ENCODE data around the gene IBTK. TPM values are rescaled to one million over a fixed set of nuclear protein-coding genes. Genes with fewer than 3 reads are reported as not detected.

Gene IBTK
- total and polyA plus RNA-seq, 4 experiments from 2014 or later = 16.4 to 29.5 (median 23.9) TPM

DNA sequence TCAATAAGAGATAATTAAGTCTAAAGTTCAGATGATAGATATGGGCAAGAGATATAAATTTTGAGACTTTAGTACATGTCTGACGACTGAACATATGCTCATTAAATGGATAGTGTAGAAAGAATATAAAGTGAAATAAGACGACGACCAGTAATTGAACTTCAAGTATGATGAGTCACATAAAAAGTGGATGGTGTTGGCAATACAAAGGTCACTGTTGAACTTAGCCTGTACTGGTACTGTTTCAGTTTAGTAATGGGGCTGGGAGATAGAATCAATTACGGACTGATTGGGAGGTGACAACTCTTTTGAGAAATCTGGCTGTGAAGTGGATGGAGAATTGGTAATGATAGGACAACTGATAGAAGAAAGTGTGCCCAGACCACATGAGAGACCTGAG, 68.1 kb downstream of the IBTK start:
- POLR2A ChIA-PET (ENCODE audit: partially characterized antibody) = no interaction called here
- Mint-ChIP-seq H3K4me1 (peaks cover 0 to 2% (median 0%) of the 10 kb centered on the region in 4 donors), H3K4me3 (no peak overlapping the region), H3K27me3 (no peaks in the 10 kb centered on the region), H3K36me3 (peaks cover 40 to 54% of the 10 kb centered on the region in 2 donors), H3K27ac (peak overlapping the region in 2 of 7 donors; percentile 3 to 19), H3K9me3 (no peaks in the 10 kb centered on the region)
- H3K36me3 ChIP-seq (ENCODE audit: insufficient read depth, low read length) = peaks cover 21% of the 10 kb centered on the region
- intact Hi-C loops (cut with micrococcal nuclease) = no loop called here
- H3K27ac ChIP-seq (ENCODE audit: low read depth, low read length) = no peak overlapping the region
- H3K4me3 ChIP-seq (ENCODE audit: low read length in 2 of 2) = no peak overlapping the region
- no peak for DNase-seq
- H3K27me3 ChIP-seq (ENCODE audit: insufficient read depth, low read length) = no peaks in the 10 kb centered on the region
- no peaks in the 10 kb centered on the region for H3K4me1 ChIP-seq (ENCODE audit: insufficient read depth, low read length)
- CTCF ChIA-PET (ENCODE audit: partially characterized antibody) = no interaction called here
- H3K9me3 ChIP-seq (ENCODE audit: control insufficient read depth in 1 of 2, low read length in 2 of 2) = no peaks in the 10 kb centered on the region

DNA sequence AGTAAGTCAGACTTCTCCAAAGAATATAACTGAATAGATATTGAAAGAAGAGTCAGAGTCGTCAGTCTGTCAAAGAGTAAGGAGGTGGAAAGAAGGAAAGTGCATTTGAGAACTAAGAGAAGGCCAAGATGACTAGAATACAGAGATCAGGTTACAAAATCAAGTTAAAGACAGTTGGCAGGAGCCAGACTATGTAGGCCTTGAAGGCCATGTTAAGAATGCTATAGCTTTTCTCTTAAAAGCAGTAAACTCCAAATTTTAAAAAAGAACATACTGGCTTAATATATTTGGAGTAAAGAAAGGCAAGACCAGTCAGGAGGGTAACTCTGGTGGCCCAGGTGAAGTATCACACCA, 68.8 kb downstream of the IBTK start:
- DNase-seq = no peak
- peaks cover 40 to 57% of the 10 kb centered on the region in 2 donors for H3K36me3 Mint-ChIP-seq

DNA sequence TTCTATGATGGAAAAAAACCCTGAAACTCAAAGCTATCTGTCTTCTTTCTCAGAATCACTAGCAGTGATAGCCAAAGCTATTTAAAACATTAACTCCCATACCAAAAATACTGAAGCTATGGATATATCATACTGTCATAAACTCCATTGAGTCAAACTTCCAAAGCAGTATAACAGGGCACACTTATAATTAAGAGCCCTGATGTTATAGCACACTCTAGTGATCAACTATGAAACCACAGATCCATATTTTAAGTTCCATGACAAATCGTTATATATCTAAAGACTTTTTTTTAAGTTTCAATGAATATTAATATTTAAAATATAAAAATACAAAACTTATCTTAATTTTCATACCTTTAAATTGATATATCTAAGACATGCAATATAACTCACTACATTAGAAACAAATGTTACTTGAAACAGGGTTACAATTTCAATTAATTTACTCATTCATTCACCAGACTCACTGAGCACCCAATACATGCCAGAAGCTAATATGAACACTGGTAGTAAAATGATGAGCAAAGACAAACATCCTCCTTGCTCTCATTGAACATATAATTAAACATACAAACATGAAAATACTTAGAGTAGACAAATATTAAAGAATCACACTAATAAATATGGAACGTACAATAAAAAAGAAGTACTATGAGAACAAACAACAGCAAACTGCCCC, 69.3 kb downstream of the IBTK start:
- H3K27me3 ChIP-seq (ENCODE audit: insufficient read depth, low read length) = no peaks in the 10 kb centered on the region
- no peaks in the 10 kb centered on the region for H3K9me3 ChIP-seq (ENCODE audit: control insufficient read depth in 1 of 2, low read length in 2 of 2)
- intact Hi-C loops (cut with micrococcal nuclease) = no loop called here
- ChIA-PET POLR2A (ENCODE audit: partially characterized antibody) (no interaction called here), CTCF (ENCODE audit: partially characterized antibody) (no interaction called here)
- H3K9me3 Mint-ChIP-seq = no peaks in the 10 kb centered on the region
- H3K27me3 Mint-ChIP-seq = no peaks in the 10 kb centered on the region
- H3K4me1 Mint-ChIP-seq = peaks cover 0 to 2% (median 0%) of the 10 kb centered on the region in 4 donors
- H3K27ac Mint-ChIP-seq = peak overlapping the region in 2 of 7 donors; percentile 29 to 30
- H3K27ac ChIP-seq (ENCODE audit: low read depth, low read length) = no peak overlapping the region
- H3K36me3 Mint-ChIP-seq = peaks cover 41 to 57% of the 10 kb centered on the region in 2 donors
- H3K4me3 ChIP-seq (ENCODE audit: low read length in 2 of 2) = no peak overlapping the region
- peaks cover 18% of the 10 kb centered on the region for H3K36me3 ChIP-seq (ENCODE audit: insufficient read depth, low read length)
- no peak for DNase-seq
- H3K4me3 Mint-ChIP-seq = no peak overlapping the region
- no peaks in the 10 kb centered on the region for H3K4me1 ChIP-seq (ENCODE audit: insufficient read depth, low read length)

More for the DNA sequence above, 68.8 kb downstream of the IBTK start:
- Mint-ChIP-seq H3K9me3 (no peaks in the 10 kb centered on the region), H3K4me1 (peaks cover 0 to 2% (median 0%) of the 10 kb centered on the region in 4 donors), H3K4me3 (no peak overlapping the region), H3K27me3 (no peaks in the 10 kb centered on the region), H3K27ac (peak overlapping the region in 3 of 7 donors; percentile 7 to 30 (median 29))
- Histone ChIP-seq H3K36me3 (ENCODE audit: insufficient read depth, low read length) (peaks cover 19% of the 10 kb centered on the region), H3K4me1 (ENCODE audit: insufficient read depth, low read length) (no peaks in the 10 kb centered on the region), H3K4me3 (ENCODE audit: low read length in 2 of 2) (no peak overlapping the region), H3K27me3 (ENCODE audit: insufficient read depth, low read length) (no peaks in the 10 kb centered on the region), H3K27ac (ENCODE audit: low read depth, low read length) (no peak overlapping the region), H3K9me3 (ENCODE audit: control insufficient read depth in 1 of 2, low read length in 2 of 2) (no peaks in the 10 kb centered on the region)
- POLR2A ChIA-PET (ENCODE audit: partially characterized antibody) = no interaction called here
- CTCF ChIA-PET (ENCODE audit: partially characterized antibody) = no interaction called here
- intact Hi-C loops (cut with micrococcal nuclease) = no loop called here

DNA sequence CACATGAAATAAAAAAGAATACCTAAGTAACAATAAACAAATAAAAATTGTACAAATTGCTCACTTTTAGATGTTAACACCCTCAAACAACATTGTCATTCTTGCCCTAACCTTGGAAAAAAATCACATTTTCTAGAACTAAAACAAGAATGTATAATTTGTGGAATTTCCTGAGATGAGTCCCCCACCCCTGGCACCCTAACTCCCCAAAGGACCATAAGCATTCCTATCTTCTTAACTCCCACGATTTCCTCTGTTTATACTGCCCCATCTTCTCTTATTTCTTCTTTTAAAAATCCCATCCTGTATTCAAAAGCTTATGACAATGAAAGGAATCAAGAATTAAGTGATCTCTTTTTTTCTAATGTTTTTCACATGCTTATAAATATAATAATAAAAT, 70.9 kb downstream of the IBTK start:
- no peak overlapping the region for H3K4me3 Mint-ChIP-seq
- H3K27me3 Mint-ChIP-seq = no peaks in the 10 kb centered on the region
- H3K36me3 Mint-ChIP-seq = peaks cover 48 to 63% of the 10 kb centered on the region in 2 donors
- ChIA-PET CTCF (ENCODE audit: partially characterized antibody) (interaction anchor here (1.8 kb wide), 1 partner anchor 10 kb away, joined by 4 read pairs; no protein-coding TSS in a partner anchor), POLR2A (ENCODE audit: partially characterized antibody) (no interaction called here)
- no peaks in the 10 kb centered on the region for H3K9me3 ChIP-seq (ENCODE audit: control insufficient read depth in 1 of 2, low read length in 2 of 2)
- no peaks in the 10 kb centered on the region for H3K9me3 Mint-ChIP-seq
- intact Hi-C loops (cut with micrococcal nuclease) = no loop called here
- H3K27ac ChIP-seq (ENCODE audit: low read depth, low read length) = no peak overlapping the region
- H3K27me3 ChIP-seq (ENCODE audit: insufficient read depth, low read length) = no peaks in the 10 kb centered on the region
- H3K4me1 ChIP-seq (ENCODE audit: insufficient read depth, low read length) = no peaks in the 10 kb centered on the region
- H3K27ac Mint-ChIP-seq = peak overlapping the region in 1 of 7 donors; percentile 9
- no peak for DNase-seq
- H3K36me3 ChIP-seq (ENCODE audit: insufficient read depth, low read length) = peaks cover 29% of the 10 kb centered on the region
- H3K4me1 Mint-ChIP-seq = peaks cover 0 to 2% (median 0%) of the 10 kb centered on the region in 4 donors
- no peak overlapping the region for H3K4me3 ChIP-seq (ENCODE audit: low read length in 2 of 2)

DNA sequence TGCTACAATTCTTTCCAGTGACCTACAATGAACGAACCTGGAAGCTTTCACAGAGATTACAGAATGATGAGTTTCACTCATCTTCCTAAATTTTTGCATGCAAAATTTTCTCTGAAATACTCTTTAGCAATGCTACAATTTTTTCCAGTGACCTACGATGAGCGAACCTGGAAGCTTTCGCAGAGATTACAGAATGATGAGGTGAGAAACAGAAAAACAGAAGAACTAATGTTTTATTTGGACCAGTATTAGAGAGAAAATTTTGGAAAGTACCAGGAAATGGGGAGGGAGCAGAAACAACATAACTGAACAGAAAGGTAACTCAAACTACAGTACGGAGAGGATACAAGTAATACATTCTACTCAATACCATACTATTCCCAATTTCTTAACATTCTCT, 75.0 kb downstream of the IBTK start:
- H3K27me3 ChIP-seq (ENCODE audit: insufficient read depth, low read length) = no peaks in the 10 kb centered on the region
- POLR2A ChIA-PET (ENCODE audit: partially characterized antibody) = no interaction called here
- peaks cover 60 to 63% of the 10 kb centered on the region in 2 donors for H3K36me3 Mint-ChIP-seq
- no peak overlapping the region for H3K27ac Mint-ChIP-seq
- no peaks in the 10 kb centered on the region for H3K4me1 Mint-ChIP-seq
- no peaks in the 10 kb centered on the region for H3K27me3 Mint-ChIP-seq
- no peak overlapping the region for H3K27ac ChIP-seq (ENCODE audit: low read depth, low read length)
- H3K4me3 Mint-ChIP-seq = no peak overlapping the region
- no peak for DNase-seq
- CTCF ChIA-PET (ENCODE audit: partially characterized antibody) = no interaction called here
- peaks cover 11% of the 10 kb centered on the region for H3K36me3 ChIP-seq (ENCODE audit: insufficient read depth, low read length)
- no peak overlapping the region for H3K4me3 ChIP-seq (ENCODE audit: low read length in 2 of 2)
- intact Hi-C loops (cut with micrococcal nuclease) = no loop called here
- no peaks in the 10 kb centered on the region for H3K9me3 ChIP-seq (ENCODE audit: control insufficient read depth in 1 of 2, low read length in 2 of 2)
- no peaks in the 10 kb centered on the region for H3K4me1 ChIP-seq (ENCODE audit: insufficient read depth, low read length)
- peaks cover 0 to 2% (median 0%) of the 10 kb centered on the region in 8 donors for H3K9me3 Mint-ChIP-seq

DNA sequence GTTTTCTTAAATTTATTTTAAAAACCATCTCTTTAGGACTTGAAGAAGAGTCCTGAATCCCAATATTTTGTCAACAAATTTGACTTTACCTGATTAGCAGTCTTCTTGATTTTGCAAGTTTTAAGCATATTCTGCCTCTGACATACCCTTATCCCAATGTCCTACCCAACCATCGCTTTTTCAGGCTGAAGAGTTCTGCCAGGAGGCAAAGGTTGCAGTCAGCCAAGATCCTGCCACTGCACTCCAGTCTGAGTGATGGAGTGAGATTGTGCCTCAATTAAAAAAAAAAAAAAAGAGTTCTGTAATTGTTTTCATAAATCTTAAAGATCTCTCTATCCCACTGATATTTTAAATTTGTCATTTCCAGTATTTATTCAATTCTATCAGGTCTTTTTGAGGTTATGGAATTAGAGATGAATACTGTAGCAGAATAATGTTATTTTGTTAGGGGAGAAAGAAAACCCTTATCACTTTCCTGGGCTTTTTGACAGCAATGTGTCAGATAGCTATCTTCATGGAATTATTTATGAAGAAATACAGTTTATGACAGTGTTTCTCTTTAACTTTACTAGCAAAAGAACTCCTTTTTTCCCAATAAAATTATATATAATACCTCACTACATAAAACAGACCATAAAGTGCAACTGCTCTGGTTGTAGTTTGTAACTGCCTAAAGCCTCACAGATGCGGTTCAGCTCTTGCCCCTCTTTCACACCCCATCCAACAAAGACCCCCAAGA, 78.2 kb downstream of the IBTK start:
- no peak overlapping the region for H3K4me3 ChIP-seq (ENCODE audit: low read length in 2 of 2)
- intact Hi-C loops (cut with micrococcal nuclease) = no loop called here
- H3K4me1 ChIP-seq (ENCODE audit: insufficient read depth, low read length) = no peaks in the 10 kb centered on the region
- H3K27me3 ChIP-seq (ENCODE audit: insufficient read depth, low read length) = no peaks in the 10 kb centered on the region
- no peaks in the 10 kb centered on the region for H3K27me3 Mint-ChIP-seq
- no peak for DNase-seq
- POLR2A ChIA-PET (ENCODE audit: partially characterized antibody) = no interaction called here
- H3K36me3 Mint-ChIP-seq = peaks cover 60 to 62% of the 10 kb centered on the region in 2 donors
- no peak overlapping the region for H3K27ac ChIP-seq (ENCODE audit: low read depth, low read length)
- H3K9me3 Mint-ChIP-seq = peaks cover 0 to 2% (median 0%) of the 10 kb centered on the region in 8 donors
- no peak overlapping the region for H3K4me3 Mint-ChIP-seq
- H3K9me3 ChIP-seq (ENCODE audit: control insufficient read depth in 1 of 2, low read length in 2 of 2) = no peaks in the 10 kb centered on the region
- H3K4me1 Mint-ChIP-seq = peaks cover 0 to 1% (median 0%) of the 10 kb centered on the region in 4 donors
- peaks cover 11% of the 10 kb centered on the region for H3K36me3 ChIP-seq (ENCODE audit: insufficient read depth, low read length)
- CTCF ChIA-PET (ENCODE audit: partially characterized antibody) = interaction anchor here (1.0 kb wide), 1 partner anchor 896 kb away, joined by 3 read pairs; no protein-coding TSS in a partner anchor
- H3K27ac Mint-ChIP-seq = peak overlapping the region in 3 of 7 donors; percentile 14 to 50 (median 18)

DNA sequence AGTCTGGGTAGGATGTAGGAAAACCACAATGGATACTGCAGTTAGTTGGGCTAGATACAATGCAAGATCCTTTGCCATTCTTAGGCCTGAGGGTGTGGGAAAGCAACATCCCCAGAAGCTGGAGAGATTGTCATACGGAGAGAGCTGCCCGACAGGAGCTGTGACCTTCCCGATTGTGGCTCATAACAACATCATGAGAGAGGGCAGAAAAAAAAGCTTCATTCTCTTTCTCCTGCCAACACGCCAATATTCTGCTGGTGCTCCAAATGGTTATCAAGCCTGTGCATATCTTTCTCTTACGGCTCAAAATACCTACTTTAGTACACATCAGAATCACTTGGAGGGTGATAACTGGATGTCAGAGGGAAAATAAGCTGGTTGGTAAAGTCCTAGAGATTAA, 81.1 kb downstream of the IBTK start:
- no peak overlapping the region for H3K27ac ChIP-seq (ENCODE audit: low read depth, low read length)
- H3K4me3 ChIP-seq (ENCODE audit: low read length in 2 of 2) = no peak overlapping the region
- no peaks in the 10 kb centered on the region for H3K36me3 ChIP-seq (ENCODE audit: insufficient read depth, low read length)
- Mint-ChIP-seq H3K27me3 (no peaks in the 10 kb centered on the region), H3K9me3 (peaks cover 0 to 2% (median 0%) of the 10 kb centered on the region in 8 donors), H3K4me1 (peaks cover 0 to 1% (median 0%) of the 10 kb centered on the region in 4 donors), H3K27ac (no peak overlapping the region), H3K36me3 (peaks cover 34 to 43% of the 10 kb centered on the region in 2 donors), H3K4me3 (no peak overlapping the region)
- ChIA-PET CTCF (ENCODE audit: partially characterized antibody) (interaction anchor here (1.0 kb wide), 1 partner anchor 9 kb away, joined by 4 read pairs; no protein-coding TSS in a partner anchor), POLR2A (ENCODE audit: partially characterized antibody) (no interaction called here)
- DNase-seq = no peak
- H3K9me3 ChIP-seq (ENCODE audit: control insufficient read depth in 1 of 2, low read length in 2 of 2) = no peaks in the 10 kb centered on the region
- H3K27me3 ChIP-seq (ENCODE audit: insufficient read depth, low read length) = no peaks in the 10 kb centered on the region
- H3K4me1 ChIP-seq (ENCODE audit: insufficient read depth, low read length) = no peaks in the 10 kb centered on the region
- intact Hi-C loops (cut with micrococcal nuclease) = no loop called here
